GM12878 (cell line): ENCODE results near the gene RGS19. TPM values are rescaled to one million over a fixed set of nuclear protein-coding genes. Genes with fewer than 3 reads are reported as not detected.

Experiments
- ASH2L ChIP-seq: fragments of 300-600, 200-600 bp; sonication (generic); IDR thresholded peaks from 2 replicates; pipeline ENCODE4 v1.6.1; 2017; ENCODE audit warnings: low read depth, mild to moderate bottlenecking, borderline replicate concordance
- ATF7 ChIP-seq: fragments of 450-650 bp; IDR thresholded peaks from 2 replicates; pipeline ENCODE4 v1.6.1; 2016; ENCODE audit warnings: low read depth, mild to moderate bottlenecking
- CHD4 ChIP-seq: fragments of 200-600 bp; sonication (generic); IDR thresholded peaks from 2 replicates; pipeline ENCODE4 v1.6.1; 2016; ENCODE audit warnings: mild to moderate bottlenecking
- FOXK2 ChIP-seq: fragments of 450-650 bp; IDR thresholded peaks from 2 replicates; pipeline ENCODE4 v1.6.1; 2017; ENCODE audit warnings: mild to moderate bottlenecking, moderate library complexity
- HCFC1 ChIP-seq: fragments of 150-350 bp; IDR thresholded peaks from 2 replicates; pipeline ENCODE4 v1.6.1; 2014; ENCODE audit warnings: low read length
- HDGF ChIP-seq: fragments of 450-650 bp; IDR thresholded peaks from 2 replicates; pipeline ENCODE4 v1.6.1; 2016; ENCODE audit warnings: antibody characterized with exemption
- IKZF1 ChIP-seq: fragments of 450-650 bp; conservative IDR thresholded peaks from 2 replicates; pipeline ENCODE4 v1.6.1; 2017; ENCODE audit warnings: antibody characterized with exemption, mild to moderate bottlenecking
- JUNB ChIP-seq: IDR thresholded peaks from 2 replicates; pipeline ENCODE4 v1.6.1; 2016; ENCODE audit warnings: antibody characterized with exemption, mild to moderate bottlenecking
- MEF2A ChIP-seq: IDR thresholded peaks from 2 replicates; pipeline ENCODE4 v1.6.1; 2011; ENCODE audit warnings: low read depth, mild to moderate bottlenecking, low read length, moderate library complexity; ENCODE audit not compliant: insufficient read depth
- NFIC ChIP-seq: IDR thresholded peaks from 2 replicates; pipeline ENCODE4 v1.6.1; 2012; ENCODE audit warnings: low read depth, mild to moderate bottlenecking, inconsistent platforms, low read length, moderate library complexity
- PML ChIP-seq: IDR thresholded peaks from 2 replicates; pipeline ENCODE4 v1.6.1; 2012; ENCODE audit warnings: low read length, inconsistent platforms
- RBBP5 ChIP-seq: fragments of 200-600 bp; sonication (generic); conservative IDR thresholded peaks from 2 replicates; pipeline ENCODE4 v1.6.1; 2016
- RUNX3 ChIP-seq: IDR thresholded peaks from 2 replicates; pipeline ENCODE4 v1.6.1; 2012; ENCODE audit warnings: low read length, inconsistent platforms
- SIX5 ChIP-seq: IDR thresholded peaks from 2 replicates; pipeline ENCODE4 v1.6.1; 2011; ENCODE audit warnings: mild to moderate bottlenecking, low read depth, low read length, moderate library complexity; ENCODE audit not compliant: severe bottlenecking
- SMAD5 ChIP-seq: IDR thresholded peaks from 2 replicates; pipeline ENCODE4 v1.6.1; 2016; ENCODE audit warnings: antibody characterized with exemption, low read depth
- SPI1 ChIP-seq: IDR thresholded peaks from 2 replicates; pipeline ENCODE4 v1.6.1; 2011; ENCODE audit warnings: low read depth, mild to moderate bottlenecking, low read length, moderate library complexity, borderline replicate concordance; ENCODE audit not compliant: insufficient read depth
- SREBF1 ChIP-seq: IDR thresholded peaks from 2 replicates; pipeline ENCODE4 v1.6.1; 2012; ENCODE audit warnings: mild to moderate bottlenecking, low read length
- polyA plus RNA-seq, 11 experiments: library from polyadenylated mRNA; depleted of rRNA in 4 of 11; unstranded in 6 of 11; stranded (reverse) in 5 of 11; fragments of >200 nt; fragmentation: Nextera tagmentation in 4 of 11; fragmentation: Illumina TruSeq in 1 of 11; extraction: Ambion mirVana in 4 of 11; extraction: Trizol in 1 of 11; gene quantifications; 1 replicate in 1 of 11; 2 replicates in 10 of 11; pipeline versions ENCODE4 v1.2.1 to v1.2.3, GENCODE V29; 2011 to 2016; ENCODE audit warnings: inconsistent platforms in 2 of 11, missing spikeins in 2 of 11, low read depth in 1 of 11
- total RNA-seq, 4 experiments: library from RNA; depleted of rRNA in 3 of 4; stranded (reverse); fragments of >200 nt in 3 of 4; fragmentation: Illumina TruSeq in 1 of 4; extraction: Trizol in 1 of 4; gene quantifications; 2 replicates each; pipeline versions ENCODE4 v1.2.1 to v1.2.3, GENCODE V29; 2013 to 2021
- TF ChIP-seq, protein P1 (sequence below): IDR thresholded peaks from 2 replicates; pipeline ENCODE4 v1.6.1; 2011; ENCODE audit warnings: low read depth, low read length, improper control_type of control experiment, borderline replicate concordance
- TF ChIP-seq, protein P2 (sequence below): fragments of 450-650 bp; IDR thresholded peaks from 2 replicates; pipeline ENCODE4 v1.6.1; 2017; ENCODE audit warnings: low read depth, mild to moderate bottlenecking, moderate library complexity
- TF ChIP-seq, protein P3 (sequence below): fragments of 450-650 bp; IDR thresholded peaks from 2 replicates; pipeline ENCODE4 v1.6.1; 2017; ENCODE audit warnings: mild to moderate bottlenecking, moderate library complexity
- TF ChIP-seq, protein P4 (sequence below): fragments of 450-650 bp; IDR thresholded peaks from 2 replicates; pipeline ENCODE4 v1.6.1; 2016; ENCODE audit warnings: mild to moderate bottlenecking
- TF ChIP-seq, protein P5 (sequence below): IDR thresholded peaks from 2 replicates; pipeline ENCODE4 v1.6.1; 2011; ENCODE audit warnings: mild to moderate bottlenecking, low read depth, low read length, moderate library complexity; ENCODE audit not compliant: insufficient replicate concordance

Gene RGS19
- total and polyA plus RNA-seq, 10 of the 15 experiments (the other 5 are each of a cell fraction or from before 2014, with no cell fraction given): 0.82 to 62.4 (median 39.8) TPM

DNA sequence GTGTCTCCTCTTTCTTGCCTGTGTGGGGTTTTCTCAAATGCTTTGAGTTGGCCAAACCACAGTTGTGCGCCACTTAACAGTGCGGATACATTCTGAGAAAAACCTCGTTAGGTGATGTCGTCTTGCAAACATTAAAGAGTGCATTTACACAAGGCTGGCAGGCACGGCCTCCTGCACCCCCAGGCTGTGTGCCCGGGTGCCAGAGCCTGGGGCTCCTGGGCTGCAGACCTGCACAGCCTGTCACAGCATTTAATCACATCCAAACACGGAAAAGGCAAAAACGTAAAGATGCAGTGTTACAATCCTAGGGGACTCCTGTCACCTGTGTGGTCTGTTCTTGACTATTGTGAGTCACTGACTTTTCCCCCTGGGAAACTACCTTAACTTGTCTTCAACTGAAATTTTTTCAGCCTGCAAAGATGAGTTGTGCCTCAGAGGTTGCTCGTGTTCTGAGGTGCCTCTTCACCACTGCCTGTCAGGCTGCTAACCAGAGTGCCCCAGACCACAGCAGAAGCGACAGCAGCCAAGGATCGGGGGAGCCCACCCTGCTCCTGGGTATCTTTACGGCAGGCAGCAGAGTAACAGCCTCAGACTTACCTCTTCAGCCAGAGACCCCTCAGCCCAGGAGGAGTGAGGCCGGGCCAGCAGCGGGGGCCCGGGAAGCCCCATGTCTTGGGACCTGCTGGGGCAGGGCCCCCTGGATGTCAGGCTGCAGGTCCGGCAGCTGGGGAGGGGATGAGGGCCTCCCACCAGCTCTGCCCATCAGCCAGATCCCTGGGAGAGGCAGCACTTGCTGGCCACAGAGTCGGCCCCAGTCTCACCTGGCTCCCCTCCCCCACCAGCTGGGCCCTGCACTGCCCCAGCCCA, 44.0 kb downstream of the RGS19 start (continued):
- TF ChIP-seq, protein P1, sequence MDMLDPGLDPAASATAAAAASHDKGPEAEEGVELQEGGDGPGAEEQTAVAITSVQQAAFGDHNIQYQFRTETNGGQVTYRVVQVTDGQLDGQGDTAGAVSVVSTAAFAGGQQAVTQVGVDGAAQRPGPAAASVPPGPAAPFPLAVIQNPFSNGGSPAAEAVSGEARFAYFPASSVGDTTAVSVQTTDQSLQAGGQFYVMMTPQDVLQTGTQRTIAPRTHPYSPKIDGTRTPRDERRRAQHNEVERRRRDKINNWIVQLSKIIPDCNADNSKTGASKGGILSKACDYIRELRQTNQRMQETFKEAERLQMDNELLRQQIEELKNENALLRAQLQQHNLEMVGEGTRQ: no peak
- TF ChIP-seq MEF2A (no peak), CHD4 (no peak), SPI1 (no peak), PML (no peak), HDGF (no peak), HCFC1 (no peak; the same call in 1 of the 2 replicates), JUNB (peak; percentile 58), NFIC (no peak), ASH2L (no peak), FOXK2 (no peak), IKZF1 (peak; percentile 85), SIX5 (no peak), ATF7 (peak; percentile 66), RUNX3 (no peak), SMAD5 (no peak; the same call in 1 of the 2 replicates), SREBF1 (no peak), RBBP5 (no peak)
- TF ChIP-seq, protein P2, sequence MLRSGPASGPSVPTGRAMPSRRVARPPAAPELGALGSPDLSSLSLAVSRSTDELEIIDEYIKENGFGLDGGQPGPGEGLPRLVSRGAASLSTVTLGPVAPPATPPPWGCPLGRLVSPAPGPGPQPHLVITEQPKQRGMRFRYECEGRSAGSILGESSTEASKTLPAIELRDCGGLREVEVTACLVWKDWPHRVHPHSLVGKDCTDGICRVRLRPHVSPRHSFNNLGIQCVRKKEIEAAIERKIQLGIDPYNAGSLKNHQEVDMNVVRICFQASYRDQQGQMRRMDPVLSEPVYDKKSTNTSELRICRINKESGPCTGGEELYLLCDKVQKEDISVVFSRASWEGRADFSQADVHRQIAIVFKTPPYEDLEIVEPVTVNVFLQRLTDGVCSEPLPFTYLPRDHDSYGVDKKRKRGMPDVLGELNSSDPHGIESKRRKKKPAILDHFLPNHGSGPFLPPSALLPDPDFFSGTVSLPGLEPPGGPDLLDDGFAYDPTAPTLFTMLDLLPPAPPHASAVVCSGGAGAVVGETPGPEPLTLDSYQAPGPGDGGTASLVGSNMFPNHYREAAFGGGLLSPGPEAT: peak; percentile 93
- TF ChIP-seq, protein P3, sequence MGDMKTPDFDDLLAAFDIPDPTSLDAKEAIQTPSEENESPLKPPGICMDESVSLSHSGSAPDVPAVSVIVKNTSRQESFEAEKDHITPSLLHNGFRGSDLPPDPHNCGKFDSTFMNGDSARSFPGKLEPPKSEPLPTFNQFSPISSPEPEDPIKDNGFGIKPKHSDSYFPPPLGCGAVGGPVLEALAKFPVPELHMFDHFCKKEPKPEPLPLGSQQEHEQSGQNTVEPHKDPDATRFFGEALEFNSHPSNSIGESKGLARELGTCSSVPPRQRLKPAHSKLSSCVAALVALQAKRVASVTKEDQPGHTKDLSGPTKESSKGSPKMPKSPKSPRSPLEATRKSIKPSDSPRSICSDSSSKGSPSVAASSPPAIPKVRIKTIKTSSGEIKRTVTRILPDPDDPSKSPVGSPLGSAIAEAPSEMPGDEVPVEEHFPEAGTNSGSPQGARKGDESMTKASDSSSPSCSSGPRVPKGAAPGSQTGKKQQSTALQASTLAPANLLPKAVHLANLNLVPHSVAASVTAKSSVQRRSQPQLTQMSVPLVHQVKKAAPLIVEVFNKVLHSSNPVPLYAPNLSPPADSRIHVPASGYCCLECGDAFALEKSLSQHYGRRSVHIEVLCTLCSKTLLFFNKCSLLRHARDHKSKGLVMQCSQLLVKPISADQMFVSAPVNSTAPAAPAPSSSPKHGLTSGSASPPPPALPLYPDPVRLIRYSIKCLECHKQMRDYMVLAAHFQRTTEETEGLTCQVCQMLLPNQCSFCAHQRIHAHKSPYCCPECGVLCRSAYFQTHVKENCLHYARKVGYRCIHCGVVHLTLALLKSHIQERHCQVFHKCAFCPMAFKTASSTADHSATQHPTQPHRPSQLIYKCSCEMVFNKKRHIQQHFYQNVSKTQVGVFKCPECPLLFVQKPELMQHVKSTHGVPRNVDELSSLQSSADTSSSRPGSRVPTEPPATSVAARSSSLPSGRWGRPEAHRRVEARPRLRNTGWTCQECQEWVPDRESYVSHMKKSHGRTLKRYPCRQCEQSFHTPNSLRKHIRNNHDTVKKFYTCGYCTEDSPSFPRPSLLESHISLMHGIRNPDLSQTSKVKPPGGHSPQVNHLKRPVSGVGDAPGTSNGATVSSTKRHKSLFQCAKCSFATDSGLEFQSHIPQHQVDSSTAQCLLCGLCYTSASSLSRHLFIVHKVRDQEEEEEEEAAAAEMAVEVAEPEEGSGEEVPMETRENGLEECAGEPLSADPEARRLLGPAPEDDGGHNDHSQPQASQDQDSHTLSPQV: no peak; the same call in 1 of the 2 replicates
- TF ChIP-seq, protein P4, sequence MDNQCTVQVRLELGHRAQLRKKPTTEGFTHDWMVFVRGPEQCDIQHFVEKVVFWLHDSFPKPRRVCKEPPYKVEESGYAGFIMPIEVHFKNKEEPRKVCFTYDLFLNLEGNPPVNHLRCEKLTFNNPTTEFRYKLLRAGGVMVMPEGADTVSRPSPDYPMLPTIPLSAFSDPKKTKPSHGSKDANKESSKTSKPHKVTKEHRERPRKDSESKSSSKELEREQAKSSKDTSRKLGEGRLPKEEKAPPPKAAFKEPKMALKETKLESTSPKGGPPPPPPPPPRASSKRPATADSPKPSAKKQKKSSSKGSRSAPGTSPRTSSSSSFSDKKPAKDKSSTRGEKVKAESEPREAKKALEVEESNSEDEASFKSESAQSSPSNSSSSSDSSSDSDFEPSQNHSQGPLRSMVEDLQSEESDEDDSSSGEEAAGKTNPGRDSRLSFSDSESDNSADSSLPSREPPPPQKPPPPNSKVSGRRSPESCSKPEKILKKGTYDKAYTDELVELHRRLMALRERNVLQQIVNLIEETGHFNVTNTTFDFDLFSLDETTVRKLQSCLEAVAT: peak; percentile 72; the same call in 1 of the 2 replicates
- TF ChIP-seq, protein P5, sequence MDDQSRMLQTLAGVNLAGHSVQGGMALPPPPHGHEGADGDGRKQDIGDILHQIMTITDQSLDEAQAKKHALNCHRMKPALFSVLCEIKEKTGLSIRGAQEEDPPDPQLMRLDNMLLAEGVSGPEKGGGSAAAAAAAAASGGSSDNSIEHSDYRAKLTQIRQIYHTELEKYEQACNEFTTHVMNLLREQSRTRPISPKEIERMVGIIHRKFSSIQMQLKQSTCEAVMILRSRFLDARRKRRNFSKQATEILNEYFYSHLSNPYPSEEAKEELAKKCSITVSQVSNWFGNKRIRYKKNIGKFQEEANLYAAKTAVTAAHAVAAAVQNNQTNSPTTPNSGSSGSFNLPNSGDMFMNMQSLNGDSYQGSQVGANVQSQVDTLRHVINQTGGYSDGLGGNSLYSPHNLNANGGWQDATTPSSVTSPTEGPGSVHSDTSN: peak; percentile 22
